22Rv1 (cell line): ENCODE data around the gene CES2.
"Not testable (repeated sequence)": the region's sequence is repeated elsewhere in the genome, so short reads cannot be mapped to it uniquely, and the experiment has no call there.

Experiments used
- H3K27ac ChIP-seq: fragments of 450-650 bp; 2 replicates; pipeline ENCODE4 v1.5.1; 2017
- ZFX ChIP-seq: fragments of 450-650 bp; IDR thresholded peaks from 2 replicates; pipeline ENCODE4 v1.6.1; 2017; ENCODE audit warnings: antibody characterized with exemption, borderline replicate concordance
- TF ChIP-seq, protein P1 (sequence below): fragments of 450-650 bp; IDR thresholded peaks from 2 replicates; pipeline ENCODE4 v1.5.1; 2017; ENCODE audit warnings: mild to moderate bottlenecking

The CES2 gene

GRCh38 chr16:66939366-66939765, 4.0 kb downstream of the CES2 start:
- H3K27ac ChIP-seq, result no peak overlapping the region
- no peak for TF ChIP-seq ZFX
- TF ChIP-seq, protein P1, sequence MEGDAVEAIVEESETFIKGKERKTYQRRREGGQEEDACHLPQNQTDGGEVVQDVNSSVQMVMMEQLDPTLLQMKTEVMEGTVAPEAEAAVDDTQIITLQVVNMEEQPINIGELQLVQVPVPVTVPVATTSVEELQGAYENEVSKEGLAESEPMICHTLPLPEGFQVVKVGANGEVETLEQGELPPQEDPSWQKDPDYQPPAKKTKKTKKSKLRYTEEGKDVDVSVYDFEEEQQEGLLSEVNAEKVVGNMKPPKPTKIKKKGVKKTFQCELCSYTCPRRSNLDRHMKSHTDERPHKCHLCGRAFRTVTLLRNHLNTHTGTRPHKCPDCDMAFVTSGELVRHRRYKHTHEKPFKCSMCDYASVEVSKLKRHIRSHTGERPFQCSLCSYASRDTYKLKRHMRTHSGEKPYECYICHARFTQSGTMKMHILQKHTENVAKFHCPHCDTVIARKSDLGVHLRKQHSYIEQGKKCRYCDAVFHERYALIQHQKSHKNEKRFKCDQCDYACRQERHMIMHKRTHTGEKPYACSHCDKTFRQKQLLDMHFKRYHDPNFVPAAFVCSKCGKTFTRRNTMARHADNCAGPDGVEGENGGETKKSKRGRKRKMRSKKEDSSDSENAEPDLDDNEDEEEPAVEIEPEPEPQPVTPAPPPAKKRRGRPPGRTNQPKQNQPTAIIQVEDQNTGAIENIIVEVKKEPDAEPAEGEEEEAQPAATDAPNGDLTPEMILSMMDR, result no peak

- TF ChIP-seq, protein P1, result no peak
- TF ChIP-seq ZFX, result no peak
- no peak overlapping the region for H3K27ac ChIP-seq
Observed at GRCh38 chr16:66940236-66940635, 4.9 kb downstream of the CES2 start.

GRCh38 chr16:66942981-66943380, 7.7 kb downstream of the CES2 start:
- no peak for TF ChIP-seq ZFX
- TF ChIP-seq, protein P1, result no peak

DNA sequence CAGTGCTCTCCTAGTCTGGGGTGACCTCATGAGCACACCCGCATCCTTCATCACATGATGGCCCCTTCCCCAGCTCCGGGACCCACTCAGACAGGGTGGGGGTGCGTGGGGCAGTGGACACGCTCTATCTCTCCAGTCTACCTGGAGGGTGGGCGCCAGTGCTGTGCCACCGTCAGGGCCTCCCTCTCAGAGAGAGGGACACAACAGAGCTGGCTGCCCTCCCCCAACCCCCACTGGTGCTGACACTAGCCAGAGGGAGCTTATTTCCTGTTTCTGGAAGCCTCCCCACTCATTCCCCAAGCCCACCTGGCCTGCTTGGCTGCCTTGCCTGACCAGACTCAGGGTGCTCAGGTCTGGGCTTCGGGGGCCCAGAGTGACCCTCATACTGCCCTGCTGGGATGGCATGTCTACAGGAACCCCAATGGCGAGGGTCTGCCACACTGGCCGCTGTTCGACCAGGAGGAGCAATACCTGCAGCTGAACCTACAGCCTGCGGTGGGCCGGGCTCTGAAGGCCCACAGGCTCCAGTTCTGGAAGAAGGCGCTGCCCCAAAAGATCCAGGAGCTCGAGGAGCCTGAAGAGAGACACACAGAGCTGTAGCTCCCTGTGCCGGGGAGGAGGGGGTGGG, 8.2 kb downstream of the CES2 start:
- H3K27ac ChIP-seq, result no peak overlapping the region
- TF ChIP-seq, protein P1, result no peak
- no peak for TF ChIP-seq ZFX

More at GRCh38 chr16:66942981-66943380, 7.7 kb downstream of the CES2 start:
- no peak overlapping the region for H3K27ac ChIP-seq

- TF ChIP-seq, protein P1, result no peak
- no peak for TF ChIP-seq ZFX
- no peak overlapping the region for H3K27ac ChIP-seq
Observed at GRCh38 chr16:66944054-66944441, 8.7 kb downstream of the CES2 start.

GRCh38 chr16:66944971-66945370, 9.7 kb downstream of the CES2 start:
- not testable (repeated sequence) for H3K27ac ChIP-seq

DNA sequence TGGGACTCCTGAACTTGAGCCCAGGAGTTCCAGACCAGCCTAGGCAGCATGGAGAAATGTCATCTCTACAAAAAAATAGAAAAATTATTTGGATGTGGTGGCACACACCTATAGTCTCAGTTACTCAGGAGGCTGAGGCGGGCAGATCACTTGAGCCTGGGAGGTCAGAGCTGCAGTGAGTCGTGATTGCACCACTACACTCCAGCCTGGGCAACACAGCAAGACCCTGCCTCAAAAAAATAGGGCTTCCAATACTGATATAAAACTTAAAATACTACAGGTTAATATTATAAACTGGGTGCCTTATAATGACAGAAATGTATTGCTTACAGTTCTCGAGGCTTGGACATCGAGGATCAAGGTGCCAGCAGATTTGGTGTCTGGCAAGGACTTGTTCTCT, 10.6 kb downstream of the CES2 start:
- no peak overlapping the region for H3K27ac ChIP-seq
- TF ChIP-seq, protein P1, result no peak
- no peak for TF ChIP-seq ZFX

DNA sequence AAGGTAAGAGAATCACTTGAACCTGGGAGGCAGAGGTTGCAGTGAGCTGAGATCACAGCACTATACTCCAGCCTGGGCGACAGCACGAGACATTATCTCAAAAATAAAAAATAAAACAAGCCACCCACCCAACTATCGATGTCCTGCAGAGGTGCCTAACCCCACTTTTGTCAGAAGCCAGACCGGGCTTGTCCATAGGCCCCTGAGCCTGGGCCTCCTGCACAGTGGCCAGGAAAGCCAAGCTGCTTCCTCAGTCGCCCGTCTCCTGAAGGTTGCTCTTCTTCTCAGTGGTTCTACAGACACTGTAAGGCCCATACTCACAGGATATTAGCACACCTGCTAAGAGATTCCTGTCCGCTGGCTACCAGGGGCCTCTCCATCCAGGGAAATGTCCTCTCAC, 11.2 kb downstream of the CES2 start:
- no peak for TF ChIP-seq ZFX
- TF ChIP-seq, protein P1, result no peak
- no peak overlapping the region for H3K27ac ChIP-seq
